SK-N-SH (cell line): ENCODE measurements around the gene KLF2. TPM values are rescaled to one million over a fixed set of nuclear protein-coding genes. Genes with fewer than 3 reads are reported as not detected.

Source experiments
- CTCF ChIA-PET: fragments of 300-600, 350-600 bp; formaldehyde crosslinking; extraction: SDS; loops from one replicate; lab custom pipeline; 2021; lab: Yijun Ruan, JAX
- POLR2A ChIA-PET: fragments of 350-600 bp; sonication (Branson Sonifier 250); formaldehyde crosslinking; extraction: SDS; loops from one replicate; lab custom pipeline; 2020; ENCODE audit warnings: antibody characterized with exemption, inconsistent platforms; lab: Yijun Ruan, JAX
- DNase-seq: peaks from one replicate; pipeline ENCODE4 v3.0.0; 2012
- H2AFZ ChIP-seq: fragments of 200-600 bp; sonication (generic); 2 replicates; pipeline ENCODE4 v1.8.1; 2016; ENCODE audit warnings: antibody characterized with exemption, mild to moderate bottlenecking, low read depth
- H3F3A ChIP-seq: fragments of 200-600 bp; sonication (generic); replicated peaks from 2 replicates; pipeline ENCODE3; 2016; ENCODE audit warnings: antibody characterized with exemption, mild to moderate bottlenecking; ENCODE audit not compliant: insufficient read depth
- H3K27ac ChIP-seq, 2 experiments: fragments of 200-500 bp in 1 of 2; fragments of 200-600 bp in 1 of 2; sonication (Bioruptor generic) in 1 of 2; sonication (generic), shearing (Covaris generic) in 1 of 2; 2 replicates each; pipeline versions ENCODE4 v1.5.1 to v1.6.1; 2014 to 2016; ENCODE audit warnings: low read depth in 2 of 2, inconsistent platforms in 1 of 2, low read length in 1 of 2, mild to moderate bottlenecking in 1 of 2, mixed read lengths in 1 of 2
- H3K27me3 ChIP-seq: fragments of 200-600 bp; sonication (generic), shearing (Covaris generic); 2 replicates; pipeline ENCODE4 v1.6.1; 2016; ENCODE audit warnings: mixed run types; ENCODE audit not compliant: insufficient read depth
- H3K36me3 ChIP-seq, 2 experiments: fragments of 200-500 bp in 1 of 2; fragments of 200-600 bp in 1 of 2; sonication (Bioruptor generic) in 1 of 2; sonication (generic) in 1 of 2; replicated peaks in 1 of 2; 2 replicates each; pipeline versions ENCODE3 to v1.5.1; 2014 to 2016; ENCODE audit warnings: low read length in 1 of 2, mild to moderate bottlenecking in 1 of 2; ENCODE audit not compliant: insufficient read depth in 2 of 2, control insufficient read depth in 1 of 2
- H3K4me1 ChIP-seq, 2 experiments: fragments of 200-500 bp in 1 of 2; fragments of 200-600 bp in 1 of 2; sonication (Bioruptor generic) in 1 of 2; sonication (generic), shearing (Covaris generic) in 1 of 2; 2 replicates each; pipeline versions ENCODE4 v1.5.1 to v1.6.1; 2014 to 2016; ENCODE audit warnings: low read depth in 1 of 2, low read length in 1 of 2, mixed run types in 1 of 2; ENCODE audit not compliant: insufficient read depth in 2 of 2, control insufficient read depth in 1 of 2
- H3K4me2 ChIP-seq: fragments of 200-600 bp; sonication (generic), shearing (Covaris generic); 2 replicates; pipeline ENCODE4 v1.6.1; 2017; ENCODE audit warnings: mixed run types
- H3K4me3 ChIP-seq, 2 experiments: fragments of 200-500 bp in 1 of 2; fragments of 200-600 bp in 1 of 2; sonication (Bioruptor generic) in 1 of 2; sonication (generic), shearing (Covaris generic) in 1 of 2; 2 replicates each; pipeline versions ENCODE4 v1.5.1 to v1.8.1; 2014 to 2016; ENCODE audit warnings: low read depth in 2 of 2, inconsistent platforms in 1 of 2, low read length in 1 of 2, mild to moderate bottlenecking in 1 of 2, mixed read lengths in 1 of 2, moderate library complexity in 1 of 2
- H3K79me2 ChIP-seq: fragments of 200-600 bp; sonication (generic); 2 replicates; pipeline ENCODE4 v1.8.1; 2017; ENCODE audit warnings: mild to moderate bottlenecking; ENCODE audit not compliant: insufficient read depth
- H3K9ac ChIP-seq: fragments of 200-600 bp; sonication (generic); 2 replicates; pipeline ENCODE4 v1.6.1; 2017; ENCODE audit warnings: mixed run types
- H3K9me2 ChIP-seq: fragments of 200-600 bp; sonication (generic); 2 replicates; pipeline ENCODE4 v1.6.1; 2017; ENCODE audit warnings: mixed run types
- H3K9me3 ChIP-seq: fragments of 200-600 bp; sonication (generic); 2 replicates; pipeline ENCODE4 v1.6.1; 2017; ENCODE audit warnings: mixed run types, mild to moderate bottlenecking, moderate library complexity
- H4K20me1 ChIP-seq: fragments of 200-600 bp; sonication (generic); 2 replicates; pipeline ENCODE4 v1.6.1; 2017; ENCODE audit warnings: mild to moderate bottlenecking, mixed run types; ENCODE audit not compliant: insufficient read depth
- ELF1 ChIP-seq: IDR thresholded peaks from 2 replicates; pipeline ENCODE4 v1.4.0; 2012
- EP300 ChIP-seq, 2 experiments: IDR thresholded peaks; 2 replicates each; pipeline versions ENCODE4 v1.4.0 to v1.6.1; 2012; ENCODE audit warnings: borderline replicate concordance in 1 of 2, low read depth in 1 of 2, low read length in 1 of 2
- EZH2phosphoT487 ChIP-seq: fragments of 200-600 bp; sonication (generic); IDR thresholded peaks from 2 replicates; pipeline ENCODE4 v1.6.1; 2017; ENCODE audit warnings: low read depth, mixed run types, mild to moderate bottlenecking, antibody characterized with exemption, moderate library complexity, borderline replicate concordance
- FOSL2 ChIP-seq: IDR thresholded peaks from 2 replicates; pipeline ENCODE4 v1.4.0; 2012; ENCODE audit warnings: low read depth, mild to moderate bottlenecking, moderate library complexity, borderline replicate concordance
- FOXM1 ChIP-seq: IDR thresholded peaks from 2 replicates; pipeline ENCODE4 v1.4.0; 2012; ENCODE audit warnings: low read depth, mild to moderate bottlenecking
- IRF3 ChIP-seq: fragments of 150-350 bp; IDR thresholded peaks from 2 replicates; pipeline ENCODE4 v1.6.1; 2016; ENCODE audit warnings: mild to moderate bottlenecking, low read depth, low read length
- JUND ChIP-seq: IDR thresholded peaks from 2 replicates; pipeline ENCODE4 v1.4.0; 2012
- MXI1 ChIP-seq: IDR thresholded peaks from 2 replicates; pipeline ENCODE4 v1.6.1; 2012; ENCODE audit warnings: mild to moderate bottlenecking, low read depth, low read length, improper control_type of control experiment
- PBX3 ChIP-seq: IDR thresholded peaks from 2 replicates; pipeline ENCODE4; 2012
- POLR2AphosphoS5 ChIP-seq: IDR thresholded peaks from 2 replicates; pipeline ENCODE4 v1.6.1; 2012; ENCODE audit warnings: low read depth, low read length
- RAD21 ChIP-seq: IDR thresholded peaks from 2 replicates; pipeline ENCODE4 v1.6.1; 2012; ENCODE audit warnings: mild to moderate bottlenecking, low read length
- REST ChIP-seq: IDR thresholded peaks from 2 replicates; pipeline ENCODE4 v1.6.1; 2012; ENCODE audit warnings: mild to moderate bottlenecking, low read depth, low read length, moderate library complexity
- TAF1 ChIP-seq: IDR thresholded peaks from 2 replicates; pipeline ENCODE4 v1.6.1; 2012; ENCODE audit warnings: low read depth, mild to moderate bottlenecking, low read length, moderate library complexity, borderline replicate concordance
- TCF12 ChIP-seq: IDR thresholded peaks from 2 replicates; pipeline ENCODE4 v1.4.0; 2012
- TEAD4 ChIP-seq: IDR thresholded peaks from 2 replicates; pipeline ENCODE4 v1.4.0; 2012; ENCODE audit warnings: mild to moderate bottlenecking, borderline replicate concordance; ENCODE audit not compliant: insufficient read depth
- USF1 ChIP-seq: IDR thresholded peaks from 2 replicates; pipeline ENCODE4 v1.4.0; 2012; ENCODE audit warnings: low read depth, borderline replicate concordance
- USF2 ChIP-seq: fragments of 150-350 bp; IDR thresholded peaks from 2 replicates; pipeline ENCODE4 v1.6.1; 2017; ENCODE audit warnings: antibody characterized with exemption, low read length, low read depth, borderline replicate concordance
- YY1 ChIP-seq: IDR thresholded peaks from 2 replicates; pipeline ENCODE4 v1.4.0; 2012; ENCODE audit warnings: low read depth, mild to moderate bottlenecking
- WGBS: methylation state at CpG from one replicate; pipeline ENCODE4 v1.1.6; 2017; ENCODE audit warnings: low lambda C conversion rate; 5-methylcytosine and 5-hydroxymethylcytosine counted together
- polyA plus RNA-seq, 3 experiments: library from polyadenylated mRNA; depleted of rRNA; stranded (reverse); fragments of >200 nt; gene quantifications; 2 replicates each; pipeline ENCODE4 v1.2.3, GENCODE V29; 2012

The KLF2 gene
- polyA plus RNA-seq, 1 of the 3 experiments (the other 2 are of a cell fraction) = 6.9 TPM

- Histone ChIP-seq H3K9ac (no peak overlapping the region), H3K4me2 (no peak overlapping the region), H3K27ac (no peak overlapping the region), H3F3A (peaks cover 14% of the 10 kb centered on the region), H3K4me3 (no peak overlapping the region), H3K27me3 (peaks cover 36% of the 10 kb centered on the region; the same call in 1 of the 2 replicates), H4K20me1 (peaks cover 3% of the 10 kb centered on the region; the same call in 1 of the 2 replicates), H3K36me3 (no peaks in the 10 kb centered on the region), H3K4me1 (no peaks in the 10 kb centered on the region), H3K79me2 (no peaks in the 10 kb centered on the region), H3K9me3 (no peaks in the 10 kb centered on the region), H2AFZ (no peak overlapping the region), H3K9me2 (no peaks in the 10 kb centered on the region)
- CTCF ChIA-PET = no interaction called here
- POLR2A ChIA-PET = no interaction called here
- TF ChIP-seq TEAD4 (no peak), FOXM1 (no peak), RAD21 (no peak), TCF12 (no peak), REST (no peak), IRF3 (no peak), YY1 (no peak), USF1 (no peak), JUND (no peak), EZH2phosphoT487 (no peak), ELF1 (no peak), TAF1 (no peak), USF2 (no peak), MXI1 (no peak), FOSL2 (no peak), POLR2AphosphoS5 (no peak), PBX3 (no peak), EP300 (IDR thresholded peaks at IDR 0.05; ENCODE audit: borderline replicate concordance in 1 of 2, low read depth in 1 of 2, low read length in 1 of 2) (no peak)
- WGBS = 42% methylated on average over 8 of the region's 9 CpGs
- DNase-seq = no peak
These were observed 26.9 kb upstream of the KLF2 start for GRCh38 chr19:16297575-16298178.
